ENCODE measurements around the gene NPY4R.
"Not testable (repeated sequence)": the region's sequence is repeated elsewhere in the genome, so short reads cannot be mapped to it uniquely, and the experiment has no call there.

Gene NPY4R, protein sequence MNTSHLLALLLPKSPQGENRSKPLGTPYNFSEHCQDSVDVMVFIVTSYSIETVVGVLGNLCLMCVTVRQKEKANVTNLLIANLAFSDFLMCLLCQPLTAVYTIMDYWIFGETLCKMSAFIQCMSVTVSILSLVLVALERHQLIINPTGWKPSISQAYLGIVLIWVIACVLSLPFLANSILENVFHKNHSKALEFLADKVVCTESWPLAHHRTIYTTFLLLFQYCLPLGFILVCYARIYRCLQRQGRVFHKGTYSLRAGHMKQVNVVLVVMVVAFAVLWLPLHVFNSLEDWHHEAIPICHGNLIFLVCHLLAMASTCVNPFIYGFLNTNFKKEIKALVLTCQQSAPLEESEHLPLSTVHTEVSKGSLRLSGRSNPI

DNA sequence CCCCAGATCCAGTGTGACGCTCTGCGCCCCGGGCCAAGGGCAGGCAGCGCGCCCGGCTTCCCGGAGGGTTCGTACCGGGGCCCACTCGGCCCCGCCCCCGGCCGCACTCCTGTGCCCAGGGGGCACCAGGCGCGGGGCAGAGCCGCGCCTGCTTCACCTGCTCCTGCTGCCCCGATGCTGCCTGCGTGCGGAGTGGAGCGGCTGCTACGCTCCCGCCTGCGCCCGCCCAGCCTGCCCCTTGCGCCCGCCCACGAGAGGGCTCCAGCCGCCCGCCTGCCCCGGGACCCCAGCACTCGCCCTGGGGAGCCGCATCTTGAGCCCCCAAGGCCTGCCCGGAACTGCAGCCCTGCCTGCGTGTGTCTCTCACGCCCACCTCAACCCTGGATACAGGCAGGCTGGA, at the start of gene NPY4R:
Gene NPY4R (minus strand): TSS at position 194 of the 400 bp plus-strand sequence. CDS start 3,323 bp downstream, outside the sequence.
- not testable (repeated sequence) for DNase-seq (ENCODE audit: low spot score)

DNA sequence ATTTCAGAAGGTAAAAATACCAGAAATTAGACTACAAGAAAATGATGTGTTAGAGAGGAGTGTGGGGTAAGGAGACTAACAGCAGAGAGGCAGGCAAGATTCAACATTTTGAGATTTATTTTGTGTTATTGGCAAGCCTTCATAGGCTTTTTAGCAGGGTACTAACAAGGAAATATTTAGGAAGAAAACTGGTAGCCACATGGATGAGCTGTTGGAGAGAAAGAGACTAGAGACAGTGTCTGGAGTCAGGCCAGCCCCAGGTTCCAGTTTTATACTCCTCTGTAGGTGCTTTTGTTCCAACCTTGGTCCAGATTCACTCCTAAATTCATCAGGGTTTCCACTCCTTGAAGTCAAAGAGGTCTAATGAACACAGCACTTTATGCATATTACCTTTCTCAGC, 49.6 kb upstream of the NPY4R start:
- DNase-seq (ENCODE audit: low spot score), result no peak

DNA sequence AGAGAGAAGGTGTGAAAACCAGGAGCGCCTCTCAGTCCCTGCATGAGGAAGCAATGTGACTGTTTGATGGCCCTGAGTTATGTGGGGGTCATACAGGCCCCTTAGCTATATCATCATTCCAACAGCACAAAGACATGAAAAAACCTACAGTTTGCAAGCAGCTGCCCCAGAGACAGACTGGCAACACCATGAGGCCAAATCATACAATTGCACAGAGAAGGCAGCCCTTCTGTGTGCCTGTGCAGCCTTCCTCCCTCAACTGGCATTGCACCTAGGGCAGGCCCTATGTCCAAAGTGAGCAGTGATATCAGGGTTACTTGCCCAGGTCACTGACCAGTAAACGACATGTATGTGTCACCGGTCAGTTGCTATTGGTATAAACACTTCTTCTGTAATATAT, 49.1 kb upstream of the NPY4R start:
- DNase-seq (ENCODE audit: low spot score), result no peak

DNA sequence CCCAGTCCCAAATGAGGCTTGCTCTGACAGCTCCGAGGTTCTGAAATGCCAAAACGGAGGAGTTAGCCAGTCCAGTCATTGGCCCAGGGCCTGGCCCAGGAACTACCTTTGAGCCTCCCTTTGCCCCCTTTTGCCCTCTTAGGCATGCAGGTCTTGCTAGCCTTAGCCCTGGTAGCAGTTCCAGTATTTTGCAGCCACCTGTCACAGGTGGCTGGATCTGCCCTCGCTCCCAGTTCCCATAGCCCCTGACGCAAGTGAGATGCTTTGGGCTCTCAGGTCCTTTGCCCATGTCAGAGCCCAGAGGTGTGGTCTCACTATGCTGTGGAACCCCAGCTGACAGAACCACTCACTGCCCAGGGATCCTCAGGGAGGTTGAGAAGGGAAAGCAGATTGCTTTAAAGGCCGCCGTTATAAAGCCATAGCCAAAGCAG, 48.7 kb upstream of the NPY4R start:
- no peak for DNase-seq (ENCODE audit: low spot score)

DNA sequence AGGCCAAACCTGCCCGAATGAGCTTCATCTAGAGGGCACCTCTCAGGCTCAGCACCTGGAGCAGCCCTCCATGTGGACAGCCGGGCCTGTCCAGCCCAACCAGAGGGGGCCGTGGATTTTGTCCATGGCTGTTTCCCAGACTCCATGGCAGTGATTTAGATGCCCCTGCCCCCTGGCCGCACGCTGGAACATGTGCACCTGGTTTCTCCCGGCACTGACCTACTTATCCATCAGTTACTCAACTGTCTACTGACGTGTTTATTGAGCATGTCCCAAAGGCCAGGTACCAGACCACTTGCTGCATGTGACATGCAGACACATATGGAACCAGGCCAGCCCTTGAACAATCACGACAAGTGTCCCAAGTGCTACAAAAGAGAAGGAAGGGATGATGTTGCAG, 47.6 kb upstream of the NPY4R start:
- DNase-seq (ENCODE audit: low spot score), result not testable (repeated sequence)

DNA sequence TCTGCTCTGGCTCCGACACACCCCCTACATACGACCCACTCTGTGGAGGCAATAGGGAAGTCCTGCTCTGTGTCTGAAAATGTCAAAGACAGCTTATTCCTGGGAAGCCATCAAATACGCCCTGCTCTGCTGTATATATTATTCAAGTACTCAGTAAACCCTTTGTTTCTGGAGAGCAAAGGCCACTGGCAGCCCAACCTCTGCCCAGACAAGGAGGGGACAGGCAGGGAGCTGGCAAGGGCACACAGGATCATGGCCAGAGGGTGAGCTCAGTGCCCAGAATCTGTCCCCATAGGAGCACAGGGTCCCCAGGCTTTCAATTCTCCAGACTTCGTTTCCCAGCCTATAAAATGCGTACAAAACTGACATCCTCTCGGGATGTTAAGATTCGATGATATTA, 47.0 kb upstream of the NPY4R start:
- not testable (repeated sequence) for DNase-seq (ENCODE audit: low spot score)

DNA sequence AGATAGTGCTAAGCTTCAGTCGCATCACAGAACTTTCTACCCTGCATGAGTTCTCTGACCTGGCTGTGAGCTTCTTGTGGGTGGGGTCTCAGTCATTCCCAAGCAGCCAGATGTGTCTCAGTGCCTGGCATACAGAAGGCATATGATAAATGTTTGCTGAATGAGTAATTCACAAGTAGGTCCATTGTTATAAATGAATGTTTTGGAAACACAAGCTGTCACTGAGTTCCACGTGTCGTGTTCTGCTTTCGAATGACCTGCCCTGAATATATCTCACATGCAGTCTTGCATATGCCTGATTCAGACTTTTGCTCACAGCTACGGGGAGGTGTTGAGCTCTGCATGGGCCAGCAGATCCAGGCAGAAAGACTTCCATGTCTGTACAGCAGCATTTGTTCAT, 46.2 kb upstream of the NPY4R start:
- not testable (repeated sequence) for DNase-seq (ENCODE audit: low spot score)

DNA sequence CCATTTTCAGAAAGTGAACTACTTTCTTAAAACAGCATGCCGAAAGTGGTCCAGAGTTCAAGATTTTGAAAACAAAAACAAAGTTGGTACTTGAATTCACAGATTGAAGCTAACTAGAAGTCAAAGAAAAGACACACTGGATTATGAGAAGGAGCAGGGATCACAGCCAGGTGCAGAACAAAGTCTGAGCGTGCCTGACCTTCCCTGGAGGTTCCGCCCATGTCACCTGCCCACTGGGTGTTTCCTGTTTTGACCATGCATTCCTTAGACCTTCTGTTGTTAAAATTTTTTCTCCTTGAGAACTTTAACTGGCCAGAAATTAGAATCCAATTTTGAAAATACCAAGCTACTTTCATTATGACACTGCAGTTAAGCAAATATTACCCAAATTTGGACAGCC, 34.2 kb upstream of the NPY4R start:
- not testable (repeated sequence) for DNase-seq (ENCODE audit: low spot score)

DNA sequence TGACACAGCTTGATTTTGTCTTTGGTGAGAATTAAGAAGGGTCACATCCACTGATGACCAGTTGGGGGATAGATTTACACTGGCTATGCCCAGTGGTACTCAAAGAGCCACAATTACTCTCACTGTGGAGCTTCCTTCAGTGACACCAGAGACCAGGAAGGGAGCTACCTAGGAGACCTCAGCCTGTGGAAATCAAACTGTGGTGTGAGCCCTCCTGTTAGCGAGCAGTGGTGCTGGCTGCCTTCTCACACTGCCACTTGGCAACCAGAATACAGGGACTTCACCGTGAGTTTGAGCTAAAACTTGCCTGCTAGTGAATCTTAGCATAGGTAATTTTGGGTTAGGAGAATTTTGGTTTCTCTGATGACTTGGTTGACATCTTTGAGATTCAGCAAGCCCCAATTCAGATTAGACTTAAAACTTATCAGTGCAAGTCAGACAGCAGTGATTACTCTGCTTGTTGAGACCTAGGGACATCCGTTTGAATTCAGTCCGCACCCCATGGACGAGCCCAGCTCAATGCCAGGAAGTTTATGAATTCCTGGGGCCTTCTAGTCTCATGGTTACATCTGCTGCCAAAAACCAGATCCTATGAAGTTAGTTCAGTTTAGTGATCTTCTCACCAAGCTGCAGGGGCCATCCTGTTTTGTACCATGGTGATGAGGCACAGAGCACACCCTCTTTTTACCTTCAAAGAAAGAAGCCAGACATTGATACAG, 33.4 kb upstream of the NPY4R start:
- DNase-seq (ENCODE audit: low spot score), result not testable (repeated sequence)

DNA sequence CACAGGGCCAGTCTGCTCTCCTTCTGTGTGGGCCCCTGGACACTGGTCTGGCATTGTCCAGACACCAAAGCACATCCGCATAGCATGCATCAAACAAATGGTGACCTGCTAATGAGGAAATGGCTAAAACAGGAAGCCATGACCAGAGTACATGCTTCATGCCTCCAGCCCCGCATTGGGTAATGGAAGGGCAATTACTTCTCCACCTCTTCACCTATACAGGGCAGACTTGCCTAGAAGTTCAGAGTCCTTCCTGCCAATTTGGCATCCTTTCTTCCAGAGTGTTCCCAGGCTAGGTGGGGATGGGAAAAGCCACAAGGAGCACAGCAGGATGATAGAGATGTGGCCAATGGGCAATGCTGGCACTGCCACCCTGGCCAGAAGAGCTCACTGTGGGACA, 32.1 kb upstream of the NPY4R start:
- DNase-seq (ENCODE audit: low spot score), result not testable (repeated sequence)

DNA sequence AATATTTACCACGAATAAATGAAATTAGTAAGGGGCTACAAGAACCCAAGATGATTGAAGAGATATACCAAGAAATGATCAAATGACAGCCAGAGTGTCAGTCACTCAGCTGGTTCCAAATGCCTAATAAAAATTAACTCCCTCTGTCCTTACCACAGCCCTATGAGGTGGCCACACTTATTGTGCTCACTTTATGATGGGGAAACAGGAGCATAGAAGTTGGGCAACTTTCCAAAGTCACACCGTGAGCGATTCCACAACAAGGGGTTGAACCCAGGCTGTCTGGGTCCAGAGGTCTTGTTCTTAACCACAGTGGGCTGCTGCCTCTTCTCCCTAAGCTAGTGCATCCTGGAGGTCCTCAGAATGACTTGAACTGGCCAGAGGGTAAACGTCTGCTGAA, 31.6 kb upstream of the NPY4R start:
- DNase-seq (ENCODE audit: low spot score), result not testable (repeated sequence)

DNA sequence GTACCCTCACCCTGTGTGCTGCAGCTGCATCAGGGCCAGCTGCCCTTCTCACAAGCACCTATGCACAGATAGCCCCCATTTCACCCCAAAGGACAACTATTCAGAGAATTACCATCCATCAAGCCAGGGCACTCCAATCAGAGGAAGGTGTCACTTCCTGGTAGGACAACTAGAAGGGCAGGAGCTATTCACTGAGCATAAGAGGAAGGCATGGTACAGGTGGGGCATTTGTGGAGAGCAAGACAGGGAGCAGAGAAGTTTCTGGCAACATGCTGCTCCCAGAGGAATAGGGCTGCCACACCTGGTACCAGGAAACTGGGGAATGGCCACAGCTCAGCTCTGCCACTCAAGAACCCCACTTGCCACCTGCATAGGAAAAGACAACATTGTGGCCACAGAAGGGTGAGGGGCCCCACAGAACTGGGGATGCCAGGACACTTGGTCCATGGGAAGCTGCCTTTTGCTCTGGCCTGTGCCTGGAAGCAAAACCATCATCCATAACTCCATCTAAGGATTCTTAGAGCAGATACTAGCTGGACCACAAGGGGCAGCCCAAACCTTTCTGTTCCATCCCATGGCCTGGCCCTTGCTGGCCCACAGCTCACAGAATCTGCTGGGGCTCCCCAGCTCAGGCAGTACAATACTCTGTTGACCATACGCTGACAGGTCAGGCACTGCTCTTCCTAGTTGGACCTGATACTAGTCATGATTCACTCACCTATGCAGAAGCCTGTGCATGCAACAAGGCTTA, 25.8 kb upstream of the NPY4R start:
- DNase-seq (ENCODE audit: low spot score), result not testable (repeated sequence)

DNA sequence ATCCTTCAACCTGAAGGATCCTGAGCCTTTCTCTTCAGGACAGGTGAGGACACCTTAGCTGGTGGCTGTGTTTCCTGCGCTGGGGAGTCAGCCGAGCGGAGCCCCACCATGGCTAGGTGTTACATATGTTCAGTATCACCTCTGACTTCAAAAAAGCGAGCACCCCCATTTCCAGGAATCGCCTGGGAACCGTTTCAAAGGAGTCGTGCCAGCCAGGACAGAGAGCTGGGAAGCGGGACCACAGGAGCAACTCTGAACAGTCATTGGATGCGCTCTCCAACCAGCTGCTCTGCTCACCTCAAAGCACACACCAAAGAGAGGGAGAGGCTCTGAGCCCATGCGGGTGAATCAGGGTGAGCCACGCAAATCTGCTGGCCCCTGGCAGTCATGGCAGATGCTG, 24.5 kb upstream of the NPY4R start:
- DNase-seq (ENCODE audit: low spot score), result not testable (repeated sequence)

DNA sequence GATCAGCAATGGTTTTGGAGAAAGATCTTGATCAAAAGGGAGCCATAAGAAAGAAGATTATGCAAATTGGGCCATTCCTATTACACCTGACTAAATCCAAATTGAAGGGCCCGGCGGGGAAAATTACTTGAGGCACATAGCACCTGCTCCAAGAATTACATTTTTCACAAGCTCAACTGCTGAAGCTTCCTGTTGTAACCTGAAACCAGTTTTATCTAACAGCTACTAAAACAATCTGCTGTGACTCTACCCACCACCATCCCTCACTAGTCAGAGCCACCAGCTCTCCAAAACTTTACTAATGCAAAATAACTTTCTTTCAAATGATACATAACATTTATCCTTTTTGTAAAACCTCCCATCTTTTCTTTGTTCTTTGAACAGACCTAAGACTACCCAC, 20.7 kb upstream of the NPY4R start:
- DNase-seq (ENCODE audit: low spot score), result not testable (repeated sequence)

DNA sequence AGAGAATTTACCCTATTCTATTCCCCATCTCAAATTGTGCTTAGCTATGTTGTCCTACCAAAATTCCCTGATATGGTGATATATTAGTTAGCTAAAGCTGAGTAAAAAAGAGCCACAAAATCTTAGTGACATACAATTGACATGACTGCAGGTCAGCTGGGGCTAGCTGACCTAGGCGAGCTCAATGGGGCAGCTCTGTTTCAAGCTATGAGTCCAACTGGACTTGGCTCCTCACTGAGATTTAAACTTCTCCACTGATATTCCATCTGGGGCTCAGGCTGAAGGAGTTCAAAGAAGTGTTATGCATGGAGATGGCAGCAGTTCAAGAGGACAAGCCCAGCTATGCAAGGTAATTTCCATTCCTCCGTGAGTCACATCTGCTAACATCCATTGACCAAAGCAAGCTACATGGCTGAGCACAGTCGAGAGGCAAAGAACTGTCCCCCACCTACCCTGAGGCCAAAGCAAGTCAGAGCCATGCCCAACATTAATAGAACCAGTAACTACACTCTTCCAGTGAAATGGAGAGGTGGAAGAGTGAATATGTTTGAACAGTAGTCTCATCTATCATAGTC, 9.1 kb upstream of the NPY4R start:
- DNase-seq (ENCODE audit: low spot score), result not testable (repeated sequence)

DNA sequence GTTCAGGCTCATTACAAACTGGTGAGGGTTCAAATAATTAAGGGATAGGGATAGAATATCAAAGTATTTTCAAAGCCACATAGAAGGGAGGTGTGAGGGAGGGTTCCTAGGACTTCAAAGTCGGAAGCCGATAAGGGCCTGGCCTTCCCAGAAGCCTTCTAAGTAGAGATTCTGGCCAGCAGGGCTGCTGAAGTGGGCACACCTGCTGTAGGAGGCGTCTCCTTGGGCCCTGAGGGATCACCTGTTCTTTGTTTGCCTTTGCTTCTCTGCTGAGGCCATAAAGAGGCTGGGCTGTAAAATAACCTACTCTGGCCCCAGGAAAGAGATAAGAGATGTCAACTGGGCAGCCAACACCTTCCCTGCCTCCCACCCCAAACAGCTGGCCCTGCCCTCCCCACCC, 8.0 kb upstream of the NPY4R start:
- not testable (repeated sequence) for DNase-seq (ENCODE audit: low spot score)

DNA sequence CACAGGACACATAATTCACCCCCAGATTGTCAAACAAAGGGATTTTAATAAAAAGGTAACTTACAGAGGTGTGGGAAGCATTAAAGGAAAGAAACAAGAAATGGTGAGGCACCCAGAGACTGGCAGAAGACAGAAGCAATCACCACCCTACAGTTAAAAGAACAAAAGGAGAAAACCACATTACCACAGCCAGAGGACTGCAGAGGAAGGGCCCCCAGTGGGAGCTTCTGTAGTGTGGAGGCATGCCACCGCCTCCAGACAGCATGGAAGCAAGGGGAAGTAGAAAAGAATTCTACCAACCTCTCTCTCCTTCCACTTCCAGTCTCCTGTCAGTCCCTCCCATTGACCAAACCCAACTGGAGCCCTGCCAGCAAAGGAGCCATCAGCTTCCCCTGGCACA, 4.4 kb upstream of the NPY4R start:
- DNase-seq (ENCODE audit: low spot score), result not testable (repeated sequence)

DNA sequence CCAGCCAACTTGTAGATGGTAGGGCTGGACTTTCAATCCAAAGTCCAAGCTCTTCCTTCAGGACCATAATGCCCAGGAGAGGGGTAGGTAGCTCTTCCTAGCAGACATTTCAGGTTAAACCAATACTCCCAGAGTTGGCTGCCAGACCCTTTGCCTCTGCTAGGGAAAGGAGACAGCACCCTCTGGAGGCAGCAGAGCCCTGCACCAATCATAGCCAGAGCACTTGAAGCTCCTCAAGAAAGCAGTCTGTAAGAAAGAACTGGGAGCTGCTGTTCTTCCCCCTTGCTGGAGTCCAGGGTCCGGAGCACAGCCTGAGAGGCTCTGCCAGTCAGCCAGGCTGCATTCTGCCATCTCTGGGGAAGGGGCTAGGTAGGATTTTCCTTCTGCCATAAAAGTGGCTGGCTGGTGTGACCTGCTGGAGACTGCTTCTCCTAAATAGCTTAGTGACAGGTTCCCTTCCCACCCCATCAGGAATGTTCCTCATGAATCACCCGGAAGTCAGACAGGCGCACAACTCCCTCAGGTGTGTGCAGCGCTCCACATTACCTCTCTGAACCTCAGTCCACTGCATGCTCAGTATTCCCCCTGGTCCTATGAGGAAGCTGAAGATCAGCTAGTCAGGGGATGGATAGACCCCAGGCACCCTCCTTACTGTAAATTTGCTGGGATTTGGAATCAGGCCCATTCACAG, 2.5 kb upstream of the NPY4R start:
- DNase-seq (ENCODE audit: low spot score), result not testable (repeated sequence)

DNA sequence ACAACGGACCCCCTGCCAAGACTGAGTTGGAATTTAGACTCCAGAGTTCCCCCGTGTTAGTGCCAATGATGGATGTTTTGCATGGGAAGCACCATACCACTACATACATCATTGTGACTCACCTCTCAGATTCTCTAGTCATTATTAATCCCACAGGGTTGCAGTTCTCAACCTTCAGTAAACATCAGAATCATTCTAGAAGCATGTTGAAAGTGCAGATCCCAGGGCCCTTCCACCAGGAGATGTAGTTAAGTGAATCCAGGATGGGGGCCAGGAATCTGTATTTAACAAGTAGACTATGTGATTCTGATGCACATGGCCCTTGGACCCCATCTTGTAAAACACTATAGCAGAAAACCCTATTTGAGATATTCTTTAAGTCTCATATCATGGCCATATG, 2.1 kb downstream of the NPY4R start:
- not testable (repeated sequence) for DNase-seq (ENCODE audit: low spot score)

DNA sequence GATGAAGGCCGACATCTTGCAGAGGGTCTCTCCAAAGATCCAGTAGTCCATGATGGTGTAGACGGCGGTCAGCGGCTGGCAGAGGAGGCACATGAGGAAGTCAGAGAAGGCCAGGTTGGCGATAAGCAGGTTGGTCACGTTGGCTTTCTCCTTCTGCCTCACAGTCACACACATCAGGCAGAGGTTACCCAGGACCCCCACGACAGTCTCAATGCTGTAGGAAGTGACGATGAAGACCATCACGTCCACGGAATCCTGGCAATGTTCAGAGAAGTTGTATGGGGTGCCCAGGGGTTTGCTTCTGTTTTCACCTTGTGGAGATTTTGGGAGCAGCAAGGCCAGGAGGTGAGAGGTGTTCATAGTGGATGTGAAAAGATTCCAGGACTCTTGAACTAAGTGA, 3.5 kb downstream of the NPY4R start:
- not testable (repeated sequence) for DNase-seq (ENCODE audit: low spot score)

DNA sequence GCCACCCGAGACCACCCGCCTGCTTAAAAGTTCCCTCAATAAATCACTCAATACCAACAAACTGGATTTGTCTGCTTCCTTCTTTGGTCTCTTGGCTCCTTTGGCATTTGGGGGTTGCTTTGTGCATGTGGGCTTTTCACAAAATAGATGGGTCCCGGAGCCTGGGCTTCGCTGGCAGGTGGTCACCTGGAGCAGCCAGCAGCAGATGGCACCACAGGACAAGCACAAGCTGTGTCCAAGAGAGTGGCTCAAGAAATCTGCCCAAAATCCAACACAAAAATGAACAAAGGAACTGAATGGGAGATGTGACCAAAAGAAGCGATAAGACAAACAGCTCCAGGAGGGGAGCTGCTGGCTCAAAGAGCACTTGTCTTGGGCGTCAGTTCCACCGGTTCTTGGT, 6.2 kb downstream of the NPY4R start:
- not testable (repeated sequence) for DNase-seq (ENCODE audit: low spot score)

DNA sequence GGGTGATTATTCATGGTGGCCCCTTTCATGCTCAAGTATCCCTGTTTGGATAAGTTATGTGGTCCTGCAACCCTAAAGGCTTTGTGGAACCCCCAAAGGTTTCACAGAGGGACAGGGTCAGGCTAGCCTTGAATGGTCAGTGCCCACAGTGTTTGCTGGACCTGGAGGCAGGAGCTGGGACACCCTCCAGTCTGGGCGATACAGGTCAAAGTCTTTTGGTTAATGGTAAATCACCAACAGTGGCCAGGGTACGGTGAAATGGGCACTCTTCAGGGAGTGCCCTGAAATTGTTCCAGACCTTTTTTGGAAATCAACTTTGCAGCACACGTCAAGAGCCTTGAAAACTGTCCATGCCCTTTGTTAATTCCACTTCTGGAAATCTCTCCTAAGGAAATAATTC, 8.7 kb downstream of the NPY4R start:
- not testable (repeated sequence) for DNase-seq (ENCODE audit: low spot score)

Measured in activated CD4-positive, alpha-beta T cell treated with anti-CD3 and anti-CD28 coated beads, Interleukin-2, Interleukin-4, amounts not matched to agents 100 ng/mL and 50 ng/mL, durations not matched to agents 16 hours and 8 hours (primary cell).